Adrenal gland (tissue), 5 donors: ENCODE results near the gene RINL.

Experiments
- CTCF ChIP-seq, 6 experiments: fragments of 450-650 bp in 4 of 6; fragments of 200-600 bp in 2 of 6; sonication (generic) in 1 of 6; IDR thresholded peaks; 1 replicate in 5 of 6; 2 replicates in 1 of 6; pipeline versions ENCODE4 v1.5.1 to v1.8.0; 2016 to 2021; ENCODE audit warnings: antibody characterized with exemption in 6 of 6, mild to moderate bottlenecking in 2 of 6, moderate library complexity in 1 of 6
- POLR2A ChIP-seq, 2 donors: fragments of 450-650 bp; IDR thresholded peaks; one replicate each; pipeline ENCODE4 v1.6.1; 2017; ENCODE audit warnings: antibody characterized with exemption in 2 of 2, mild to moderate bottlenecking in 2 of 2, moderate library complexity in 1 of 2
- donor health status: DM: no; HTN: no; CAD: no.

GRCh38 chr19:38920602-38921419 lies 42.7 kb upstream of the RINL start:
- no peak for TF ChIP-seq CTCF (IDR thresholded peaks at IDR 0.05)
- no peak for TF ChIP-seq POLR2A (IDR thresholded peaks at IDR 0.05)
